DND-41 (cell line): ENCODE measurements around the gene PCSK4.

Source experiments
- EZH2 ChIP-seq: IDR thresholded peaks from 3 replicates; pipeline ENCODE4 v1.6.1; 2012; ENCODE audit warnings: borderline replicate concordance, low read depth, mild to moderate bottlenecking, moderate library complexity, low read length, inconsistent platforms; ENCODE audit not compliant: severe bottlenecking
- TF ChIP-seq, protein P1 (sequence below): IDR thresholded peaks from 2 replicates; pipeline ENCODE4 v1.5.1; 2012; ENCODE audit warnings: borderline replicate concordance, low read length, moderate library complexity, mild to moderate bottlenecking; ENCODE audit not compliant: poor library complexity, severe bottlenecking; ENCODE audit errors: extremely low read depth

- TF ChIP-seq, protein P1, sequence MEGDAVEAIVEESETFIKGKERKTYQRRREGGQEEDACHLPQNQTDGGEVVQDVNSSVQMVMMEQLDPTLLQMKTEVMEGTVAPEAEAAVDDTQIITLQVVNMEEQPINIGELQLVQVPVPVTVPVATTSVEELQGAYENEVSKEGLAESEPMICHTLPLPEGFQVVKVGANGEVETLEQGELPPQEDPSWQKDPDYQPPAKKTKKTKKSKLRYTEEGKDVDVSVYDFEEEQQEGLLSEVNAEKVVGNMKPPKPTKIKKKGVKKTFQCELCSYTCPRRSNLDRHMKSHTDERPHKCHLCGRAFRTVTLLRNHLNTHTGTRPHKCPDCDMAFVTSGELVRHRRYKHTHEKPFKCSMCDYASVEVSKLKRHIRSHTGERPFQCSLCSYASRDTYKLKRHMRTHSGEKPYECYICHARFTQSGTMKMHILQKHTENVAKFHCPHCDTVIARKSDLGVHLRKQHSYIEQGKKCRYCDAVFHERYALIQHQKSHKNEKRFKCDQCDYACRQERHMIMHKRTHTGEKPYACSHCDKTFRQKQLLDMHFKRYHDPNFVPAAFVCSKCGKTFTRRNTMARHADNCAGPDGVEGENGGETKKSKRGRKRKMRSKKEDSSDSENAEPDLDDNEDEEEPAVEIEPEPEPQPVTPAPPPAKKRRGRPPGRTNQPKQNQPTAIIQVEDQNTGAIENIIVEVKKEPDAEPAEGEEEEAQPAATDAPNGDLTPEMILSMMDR = no peak
- TF ChIP-seq EZH2 = no peak
Observed at GRCh38 chr19:1474011-1474764, 16.0 kb downstream of the PCSK4 start.
